PC-3 (cell line): Measurements from ENCODE around the gene MITF. TPM values are rescaled to one million over a fixed set of nuclear protein-coding genes. Genes with fewer than 3 reads are reported as not detected.

Experiments
- ATAC-seq: fragments of 200-7000 bp; cut with Tn5 transposase; 2 replicates; pipeline ENCODE4 v1.9.1; 2020; ENCODE audit warnings: mild to moderate bottlenecking, moderate library complexity
- BruUV-seq: library from RNA; stranded (reverse); fragments of 400-500 nt; replicated peaks from 2 replicates; lab custom pipeline; 2021; lab: Mats Ljungman, UMichigan
- CTCF ChIA-PET: fragments of 300-600 bp; sonication (Branson Sonifier 250); formaldehyde crosslinking; loops from one replicate; lab custom pipeline; 2022; ENCODE audit warnings: antibody characterized with exemption; lab: Charles Lee
- POLR2A ChIA-PET: fragments of 300-600 bp; sonication (Branson Sonifier 250); formaldehyde crosslinking; loops from one replicate; lab custom pipeline; 2022; ENCODE audit warnings: antibody characterized with exemption; ENCODE audit not compliant: unreplicated experiment; lab: Charles Lee
- DNase-seq: peaks from one replicate; pipeline ENCODE4 v3.0.0-alpha.2; 2015
- H2AFZ ChIP-seq: fragments of 300-600 bp; sonication (generic); 2 replicates; pipeline ENCODE4 v1.6.0; 2016; ENCODE audit warnings: antibody characterized with exemption, low read length
- H3F3A ChIP-seq: fragments of 300-600 bp; sonication (generic); one replicate; pipeline ENCODE4 v1.6.0; 2017; ENCODE audit warnings: antibody characterized with exemption, low read length, control low read depth, mild to moderate bottlenecking; ENCODE audit not compliant: unreplicated experiment
- H3K27ac ChIP-seq: fragments of 300-600 bp; sonication (generic); 2 replicates; pipeline ENCODE4 v1.5.1; 2016; ENCODE audit warnings: mild to moderate bottlenecking, low read length
- H3K27me3 ChIP-seq: fragments of 300-600 bp; sonication (generic); 2 replicates; pipeline ENCODE4 v1.6.1; 2016; ENCODE audit warnings: low read length, mixed read lengths
- H3K36me3 ChIP-seq: fragments of 300-600 bp; sonication (generic); 2 replicates; pipeline ENCODE4 v1.6.1; 2016; ENCODE audit warnings: low read depth, mixed run types, low read length, mixed read lengths
- H3K4me1 ChIP-seq: fragments of 300-600 bp; sonication (generic); 2 replicates; pipeline ENCODE4 v1.5.1; 2016; ENCODE audit warnings: low read length; ENCODE audit not compliant: insufficient read depth
- H3K4me2 ChIP-seq: fragments of 300-600 bp; sonication (generic); 2 replicates; pipeline ENCODE4 v1.6.0; 2016; ENCODE audit warnings: low read length
- H3K4me3 ChIP-seq: fragments of 300-600 bp; sonication (generic); 2 replicates; pipeline ENCODE4 v1.5.1; 2016; ENCODE audit warnings: mild to moderate bottlenecking, low read length, mixed read lengths
- H3K79me2 ChIP-seq: fragments of 300-600 bp; sonication (generic); 2 replicates; pipeline ENCODE4 v1.6.1; 2017; ENCODE audit warnings: low read length, mixed read lengths
- H3K9ac ChIP-seq: fragments of 300-600 bp; sonication (generic); 2 replicates; pipeline ENCODE4 v1.6.0; 2016; ENCODE audit warnings: mild to moderate bottlenecking, low read length
- H3K9me2 ChIP-seq: fragments of 300-600 bp; sonication (generic); replicated peaks from 2 replicates; pipeline ENCODE4 v1.6.1; 2016; ENCODE audit warnings: mixed run types, low read length, mixed read lengths
- H3K9me3 ChIP-seq: fragments of 300-600 bp; sonication (generic); 2 replicates; pipeline ENCODE4 v1.6.1; 2016; ENCODE audit warnings: low read length, mixed read lengths
- H4K20me1 ChIP-seq: fragments of 300-600 bp; sonication (generic); 2 replicates; pipeline ENCODE4 v1.6.1; 2016; ENCODE audit warnings: low read length, mixed read lengths
- CTCF ChIP-seq: fragments of 300-600 bp; sonication (generic); conservative IDR thresholded peaks from 2 replicates; pipeline ENCODE4 v1.5.1; 2017; ENCODE audit warnings: antibody characterized with exemption, low read depth, mild to moderate bottlenecking, low read length
- EZH2 ChIP-seq: fragments of 300-600 bp; sonication (generic); IDR thresholded peaks from one replicate; pipeline ENCODE4 v1.6.1; 2017; ENCODE audit warnings: antibody characterized with exemption, mild to moderate bottlenecking, low read length; ENCODE audit not compliant: unreplicated experiment
- EZH2phosphoT487 ChIP-seq: fragments of 300-600 bp; sonication (generic); IDR thresholded peaks from 2 replicates; pipeline ENCODE4 v1.6.1; 2018; ENCODE audit warnings: mild to moderate bottlenecking, antibody characterized with exemption, low read length, borderline replicate concordance
- intact Hi-C: fragments of 100-400 bp; cut with micrococcal nuclease; formaldehyde crosslinking; loops from 2 replicates; pipeline ENCODE4 v1.9.0; 2023
- total RNA-seq: library from RNA; depleted of rRNA; stranded (reverse); fragments of >200 nt; gene quantifications from 2 replicates; pipeline ENCODE4 v1.2.3, GENCODE V29; 2014

Gene MITF
- total RNA-seq, 1 experiment from 2014 or later, result 7.6 TPM

- ChIA-PET POLR2A (no interaction called here), CTCF (no interaction called here)
- no TSS peak for BruUV-seq
- DNase-seq (no peak), ATAC-seq (no peak)
- no peak overlapping the region for H3K4me3 ChIP-seq
- no peaks in the 10 kb centered on the region for H3K27me3 ChIP-seq
- no peak overlapping the region for H3K9ac ChIP-seq
- no peak overlapping the region for H2AFZ ChIP-seq
- TF ChIP-seq CTCF (no peak), EZH2 (no peak), EZH2phosphoT487 (no peak)
- H3K27ac ChIP-seq, result no peak overlapping the region
- H4K20me1 ChIP-seq, result no peaks in the 10 kb centered on the region
- no peaks in the 10 kb centered on the region for H3K9me3 ChIP-seq
- H3K79me2 ChIP-seq, result no peaks in the 10 kb centered on the region
- H3K36me3 ChIP-seq, result no peaks in the 10 kb centered on the region
- H3K4me1 ChIP-seq, result no peaks in the 10 kb centered on the region
- H3F3A ChIP-seq, result no peaks in the 10 kb centered on the region
- H3K4me2 ChIP-seq, result no peak overlapping the region
- H3K9me2 ChIP-seq, result no peaks in the 10 kb centered on the region
- intact Hi-C loops, result no loop called here
These were observed 108.8 kb downstream of the MITF start for GRCh38 chr3:69848113-69848512.

GRCh38 chr3:69850849-69851248 is 111.6 kb downstream of the MITF start:
- intact Hi-C loops, result no loop called here
- no peaks in the 10 kb centered on the region for H3K79me2 ChIP-seq
- H3F3A ChIP-seq, result no peaks in the 10 kb centered on the region
- DNase-seq (no peak), ATAC-seq (no peak)
- no peak overlapping the region for H3K4me3 ChIP-seq
- H4K20me1 ChIP-seq, result no peaks in the 10 kb centered on the region
- no peaks in the 10 kb centered on the region for H3K9me2 ChIP-seq
- ChIA-PET POLR2A (no interaction called here), CTCF (no interaction called here)
- no peaks in the 10 kb centered on the region for H3K27me3 ChIP-seq
- no peak overlapping the region for H3K4me2 ChIP-seq
- TF ChIP-seq EZH2 (no peak), EZH2phosphoT487 (no peak), CTCF (no peak)
- H3K4me1 ChIP-seq, result no peaks in the 10 kb centered on the region; the same call in 1 of the 2 replicates
- H2AFZ ChIP-seq, result no peak overlapping the region
- BruUV-seq, result no TSS peak
- H3K27ac ChIP-seq, result no peak overlapping the region
- H3K9ac ChIP-seq, result no peak overlapping the region
- H3K9me3 ChIP-seq, result no peaks in the 10 kb centered on the region
- no peaks in the 10 kb centered on the region for H3K36me3 ChIP-seq

DNA sequence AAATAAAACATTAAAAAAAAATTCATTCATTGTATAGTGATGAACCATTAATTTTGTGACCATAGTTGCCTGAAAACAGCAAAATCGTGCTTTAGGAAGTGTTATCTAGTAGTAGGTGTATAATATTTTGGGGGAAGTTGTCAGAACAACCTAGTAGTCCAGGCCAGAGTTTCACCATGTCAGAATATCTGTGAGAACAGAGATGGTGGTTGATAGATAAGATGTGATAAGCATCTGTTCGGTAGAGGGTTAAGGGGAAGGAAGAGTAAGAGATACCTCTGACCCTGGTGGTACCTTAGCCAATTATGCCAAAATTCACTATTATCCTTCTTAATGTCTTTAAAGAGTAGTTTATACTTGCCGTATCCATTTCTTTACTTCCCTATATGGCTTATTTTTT is 113.8 kb downstream of the MITF start:
- Histone ChIP-seq H3K4me2 (no peak overlapping the region), H4K20me1 (no peaks in the 10 kb centered on the region), H3K9me3 (no peaks in the 10 kb centered on the region), H2AFZ (no peak overlapping the region), H3K9me2 (no peaks in the 10 kb centered on the region), H3K79me2 (no peaks in the 10 kb centered on the region), H3F3A (no peaks in the 10 kb centered on the region), H3K9ac (no peak overlapping the region), H3K4me1 (peaks cover 11% of the 10 kb centered on the region; the same call in 1 of the 2 replicates), H3K27me3 (no peaks in the 10 kb centered on the region), H3K36me3 (no peaks in the 10 kb centered on the region), H3K4me3 (no peak overlapping the region), H3K27ac (no peak overlapping the region)
- BruUV-seq, result no TSS peak
- no peak for TF ChIP-seq CTCF
- no peak for TF ChIP-seq EZH2phosphoT487
- TF ChIP-seq EZH2, result no peak
- intact Hi-C loops, result no loop called here
- no peak for DNase-seq
- no peak for ATAC-seq
- ChIA-PET POLR2A (no interaction called here), CTCF (no interaction called here)
